Body of pancreas (tissue), 4 donors: ENCODE measurements around the gene ICOS.

Source experiments
- POLR2A ChIP-seq, 3 donors: fragments of 450-650 bp; IDR thresholded peaks; one replicate each; pipeline ENCODE4 v1.6.1; 2016; ENCODE audit warnings: antibody characterized with exemption in 3 of 3, mild to moderate bottlenecking in 2 of 3
- TF ChIP-seq, protein P1 (sequence below), 7 experiments: fragments of 450-650 bp in 4 of 7; fragments of 200-600 bp in 3 of 7; sonication (generic) in 3 of 7; IDR thresholded peaks; one replicate each; pipeline ENCODE4 v1.5.1; 2016 to 2019; ENCODE audit warnings: antibody characterized with exemption in 7 of 7

DNA sequence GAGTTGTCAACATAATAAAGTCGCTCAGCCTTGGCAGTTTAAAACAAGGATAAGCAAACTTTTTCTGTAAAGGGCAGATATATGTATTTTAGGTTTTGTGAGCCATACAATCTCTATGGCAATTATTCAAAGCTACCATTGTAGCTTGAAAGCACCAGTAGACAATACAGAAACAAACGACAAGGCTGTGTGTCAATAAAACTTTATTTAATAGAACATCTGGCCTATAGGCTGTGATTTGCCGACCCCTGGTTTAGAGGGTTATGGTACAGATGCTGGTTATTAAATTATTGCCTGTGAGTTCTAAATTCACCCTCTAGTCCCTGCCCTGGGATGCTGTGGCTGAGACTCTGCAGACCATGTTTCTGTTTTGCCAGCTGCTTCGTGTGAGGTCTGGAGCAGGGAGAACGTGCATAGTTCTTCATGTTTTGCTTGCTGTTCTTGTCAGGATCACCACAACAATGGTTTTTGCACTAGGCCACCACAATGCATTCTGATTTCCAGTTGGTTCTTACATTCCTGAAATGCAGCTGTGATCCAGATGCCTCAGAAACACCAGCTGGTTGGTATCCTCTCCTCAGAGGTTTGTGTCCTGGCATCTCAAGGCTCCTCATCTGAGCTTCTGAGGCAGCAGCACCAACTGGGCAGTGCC, 46.6 kb downstream of the ICOS start:
- TF ChIP-seq, protein P1, sequence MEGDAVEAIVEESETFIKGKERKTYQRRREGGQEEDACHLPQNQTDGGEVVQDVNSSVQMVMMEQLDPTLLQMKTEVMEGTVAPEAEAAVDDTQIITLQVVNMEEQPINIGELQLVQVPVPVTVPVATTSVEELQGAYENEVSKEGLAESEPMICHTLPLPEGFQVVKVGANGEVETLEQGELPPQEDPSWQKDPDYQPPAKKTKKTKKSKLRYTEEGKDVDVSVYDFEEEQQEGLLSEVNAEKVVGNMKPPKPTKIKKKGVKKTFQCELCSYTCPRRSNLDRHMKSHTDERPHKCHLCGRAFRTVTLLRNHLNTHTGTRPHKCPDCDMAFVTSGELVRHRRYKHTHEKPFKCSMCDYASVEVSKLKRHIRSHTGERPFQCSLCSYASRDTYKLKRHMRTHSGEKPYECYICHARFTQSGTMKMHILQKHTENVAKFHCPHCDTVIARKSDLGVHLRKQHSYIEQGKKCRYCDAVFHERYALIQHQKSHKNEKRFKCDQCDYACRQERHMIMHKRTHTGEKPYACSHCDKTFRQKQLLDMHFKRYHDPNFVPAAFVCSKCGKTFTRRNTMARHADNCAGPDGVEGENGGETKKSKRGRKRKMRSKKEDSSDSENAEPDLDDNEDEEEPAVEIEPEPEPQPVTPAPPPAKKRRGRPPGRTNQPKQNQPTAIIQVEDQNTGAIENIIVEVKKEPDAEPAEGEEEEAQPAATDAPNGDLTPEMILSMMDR (IDR thresholded peaks at IDR 0.05): no peak
- no peak for TF ChIP-seq POLR2A (IDR thresholded peaks at IDR 0.05)
